HUES6 (cell line): ENCODE data around the gene MROH8.
"Not testable (repeated sequence)": the region's sequence is repeated elsewhere in the genome, so short reads cannot be mapped to it uniquely, and the experiment has no call there.

Experiments
- H3K27ac ChIP-seq: 2 replicates; pipeline ENCODE4 v1.7.0; 2013; ENCODE audit warnings: low read depth, mild to moderate bottlenecking, low read length, inconsistent platforms
- H3K27me3 ChIP-seq: 2 replicates; pipeline ENCODE4 v1.6.1; 2013; ENCODE audit warnings: low read length; ENCODE audit not compliant: control insufficient read depth, insufficient read depth
- H3K36me3 ChIP-seq: 2 replicates; pipeline ENCODE4 v1.6.1; 2013; ENCODE audit warnings: low read length; ENCODE audit not compliant: control insufficient read depth, insufficient read depth
- H3K4me1 ChIP-seq: 2 replicates; pipeline ENCODE4 v1.6.1; 2013; ENCODE audit warnings: low read length; ENCODE audit not compliant: control insufficient read depth, insufficient read depth
- H3K4me3 ChIP-seq: 2 replicates; pipeline ENCODE4 v1.5.1; 2013; ENCODE audit warnings: low read depth, low read length
- H3K9ac ChIP-seq: one replicate; pipeline ENCODE4 v1.6.1; 2013; ENCODE audit warnings: mild to moderate bottlenecking, low read length
- H3K9me3 ChIP-seq: 2 replicates; pipeline ENCODE4 v1.6.1; 2013; ENCODE audit warnings: low read depth, low read length; ENCODE audit not compliant: control insufficient read depth, insufficient read depth

Gene MROH8

GRCh38 chr20:37154684-37155298 is 24.6 kb downstream of the MROH8 start:
- Histone ChIP-seq H3K4me1 (no peaks in the 10 kb centered on the region), H3K27me3 (no peaks in the 10 kb centered on the region), H3K9ac (no peak overlapping the region), H3K27ac (no peak overlapping the region), H3K4me3 (no peak overlapping the region), H3K9me3 (peaks cover 5% of the 10 kb centered on the region), H3K36me3 (no peaks in the 10 kb centered on the region)

GRCh38 chr20:37152284-37152683 is 27.1 kb downstream of the MROH8 start:
- Histone ChIP-seq H3K9ac (no peak overlapping the region), H3K9me3 (peaks cover 5% of the 10 kb centered on the region), H3K27ac (no peak overlapping the region), H3K4me1 (no peaks in the 10 kb centered on the region), H3K27me3 (no peaks in the 10 kb centered on the region), H3K4me3 (no peak overlapping the region), H3K36me3 (no peaks in the 10 kb centered on the region)

- no peaks in the 10 kb centered on the region for H3K36me3 ChIP-seq
- no peaks in the 10 kb centered on the region for H3K27me3 ChIP-seq
- H3K4me3 ChIP-seq = no peak overlapping the region
- H3K27ac ChIP-seq = no peak overlapping the region
- peaks cover 5% of the 10 kb centered on the region for H3K9me3 ChIP-seq
- H3K4me1 ChIP-seq = no peaks in the 10 kb centered on the region
- H3K9ac ChIP-seq = no peak overlapping the region
These were observed 27.8 kb downstream of the MROH8 start for GRCh38 chr20:37151529-37151928.

DNA sequence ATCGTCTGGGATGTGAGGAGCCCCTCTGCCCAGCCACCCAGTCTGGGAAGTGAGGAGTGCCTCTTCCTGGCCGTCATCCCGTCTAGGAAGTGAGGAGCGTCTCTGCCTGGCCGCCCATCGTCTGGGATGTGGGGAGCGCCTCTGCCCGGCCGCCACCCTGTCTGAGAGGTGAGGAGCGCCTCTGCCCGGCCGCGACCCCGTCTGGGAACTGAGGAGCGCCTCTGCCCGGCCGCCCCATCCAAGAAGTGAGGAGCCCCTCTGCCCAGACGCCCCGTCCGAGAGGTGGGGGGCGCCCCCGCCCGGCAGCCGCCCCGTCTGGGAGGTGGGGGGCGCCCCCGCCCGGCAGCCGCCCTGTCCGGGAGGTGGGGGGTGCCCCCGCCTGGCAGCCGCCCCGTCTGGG is 28.5 kb downstream of the MROH8 start:
- not testable (repeated sequence) for H3K4me1 ChIP-seq, H3K27me3 ChIP-seq, H3K9ac ChIP-seq, H3K9me3 ChIP-seq, H3K27ac ChIP-seq, H3K36me3 ChIP-seq, H3K4me3 ChIP-seq

GRCh38 chr20:37147250-37147649 is 32.1 kb downstream of the MROH8 start:
- Histone ChIP-seq H3K4me3 (no peak overlapping the region), H3K9me3 (peaks cover 5% of the 10 kb centered on the region), H3K36me3 (no peaks in the 10 kb centered on the region), H3K27ac (no peak overlapping the region), H3K9ac (no peak overlapping the region), H3K4me1 (no peaks in the 10 kb centered on the region), H3K27me3 (no peaks in the 10 kb centered on the region)

DNA sequence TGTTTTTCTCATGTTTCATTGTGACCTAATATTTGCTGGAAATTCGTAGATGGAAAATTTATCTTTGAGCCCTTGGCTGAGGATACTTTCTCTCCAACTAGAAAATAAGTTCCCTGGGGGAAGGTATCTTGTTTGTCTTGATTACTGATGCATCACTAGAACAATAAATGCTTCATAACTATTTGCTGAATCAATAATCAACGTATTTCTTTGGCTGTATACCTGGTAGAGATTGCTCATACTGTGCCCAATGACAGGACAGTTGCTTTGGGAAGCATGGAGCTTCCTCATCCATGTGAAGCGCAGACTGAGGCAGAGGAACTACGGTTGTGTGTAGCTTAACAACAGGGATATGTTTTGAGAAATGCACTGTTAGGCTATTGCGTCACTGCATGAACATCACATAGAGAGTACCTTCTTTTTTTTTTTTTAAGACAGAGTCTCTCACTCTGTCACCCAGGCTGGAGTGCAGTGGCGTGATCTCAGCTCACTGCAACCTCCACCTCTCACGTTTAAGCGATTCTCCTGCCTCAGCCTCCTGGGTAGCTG is 34.4 kb downstream of the MROH8 start:
- no peaks in the 10 kb centered on the region for H3K27me3 ChIP-seq
- no peaks in the 10 kb centered on the region for H3K4me1 ChIP-seq
- H3K36me3 ChIP-seq = no peaks in the 10 kb centered on the region
- no peak overlapping the region for H3K27ac ChIP-seq
- no peaks in the 10 kb centered on the region for H3K9me3 ChIP-seq
- H3K4me3 ChIP-seq = no peak overlapping the region
- no peak overlapping the region for H3K9ac ChIP-seq

DNA sequence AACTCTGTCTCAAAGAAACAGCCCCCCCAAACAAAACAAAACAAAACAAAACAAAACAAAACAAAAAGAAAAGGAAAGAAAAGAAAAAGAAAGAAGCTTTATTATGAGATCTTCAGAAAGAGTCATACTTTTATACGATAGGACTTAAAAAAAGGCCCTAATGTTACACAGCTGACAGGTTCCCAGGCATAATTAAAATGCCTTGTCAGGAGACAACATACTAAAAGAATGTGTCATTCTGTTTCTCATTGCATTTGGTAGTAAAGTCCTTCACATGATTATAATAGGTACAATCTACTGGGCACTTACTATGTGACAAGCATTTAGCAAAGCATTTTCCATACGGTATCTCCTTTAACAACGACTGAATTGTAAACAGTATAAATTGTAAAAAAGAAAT is 36.6 kb downstream of the MROH8 start:
- H3K4me1 ChIP-seq = no peaks in the 10 kb centered on the region
- H3K4me3 ChIP-seq = no peak overlapping the region
- no peaks in the 10 kb centered on the region for H3K27me3 ChIP-seq
- H3K36me3 ChIP-seq = no peaks in the 10 kb centered on the region
- H3K9me3 ChIP-seq = no peaks in the 10 kb centered on the region
- H3K9ac ChIP-seq = no peak overlapping the region
- no peak overlapping the region for H3K27ac ChIP-seq

- H3K27ac ChIP-seq = no peak overlapping the region
- no peaks in the 10 kb centered on the region for H3K36me3 ChIP-seq
- H3K4me3 ChIP-seq = no peak overlapping the region
- no peak overlapping the region for H3K9ac ChIP-seq
- H3K4me1 ChIP-seq = no peaks in the 10 kb centered on the region
- no peaks in the 10 kb centered on the region for H3K9me3 ChIP-seq
- H3K27me3 ChIP-seq = no peaks in the 10 kb centered on the region
These were observed 41.8 kb downstream of the MROH8 start for GRCh38 chr20:37137547-37137946.

GRCh38 chr20:37133952-37134351 is 45.4 kb downstream of the MROH8 start:
- Histone ChIP-seq H3K9me3 (no peaks in the 10 kb centered on the region), H3K9ac (no peak overlapping the region), H3K36me3 (no peaks in the 10 kb centered on the region), H3K27me3 (no peaks in the 10 kb centered on the region), H3K4me3 (no peak overlapping the region), H3K4me1 (no peaks in the 10 kb centered on the region), H3K27ac (no peak overlapping the region)

- H3K4me3 ChIP-seq = no peak overlapping the region
- no peak overlapping the region for H3K27ac ChIP-seq
- no peaks in the 10 kb centered on the region for H3K27me3 ChIP-seq
These were observed 47.9 kb downstream of the MROH8 start for GRCh38 chr20:37131486-37131885.

DNA sequence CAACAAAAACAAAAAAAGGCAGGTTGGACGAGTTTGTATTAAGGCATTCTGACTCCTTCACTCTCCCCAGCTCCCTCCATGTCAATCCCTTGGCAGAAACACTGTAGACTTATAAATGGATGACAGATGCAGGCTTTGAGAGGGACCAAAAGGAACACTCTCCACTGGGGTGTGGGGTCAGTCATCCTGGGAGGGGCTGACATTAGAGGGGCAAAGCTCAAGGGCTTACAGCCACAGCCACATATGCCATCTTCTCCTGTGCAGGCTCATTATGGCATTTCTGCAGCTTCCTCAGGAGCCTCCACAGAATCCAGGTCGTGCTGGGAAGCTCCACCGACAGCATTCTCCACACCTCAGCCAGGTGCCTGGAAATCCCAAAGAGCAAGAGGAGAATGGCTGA is 50.5 kb downstream of the MROH8 start:
- Histone ChIP-seq H3K4me1 (no peaks in the 10 kb centered on the region), H3K27me3 (no peaks in the 10 kb centered on the region), H3K9ac (no peak overlapping the region), H3K36me3 (no peaks in the 10 kb centered on the region), H3K27ac (no peak overlapping the region), H3K9me3 (peaks cover 3% of the 10 kb centered on the region; the same call in 1 of the 2 replicates), H3K4me3 (no peak overlapping the region)

More at GRCh38 chr20:37131486-37131885, 47.9 kb downstream of the MROH8 start:
- Histone ChIP-seq H3K9me3 (no peaks in the 10 kb centered on the region), H3K36me3 (no peaks in the 10 kb centered on the region), H3K9ac (no peak overlapping the region), H3K4me1 (no peaks in the 10 kb centered on the region)
